H7 (cell line): ENCODE measurements around the gene GPR132. TPM values are rescaled to one million over a fixed set of nuclear protein-coding genes. Genes with fewer than 3 reads are reported as not detected.
"Not testable (repeated sequence)": the region's sequence is repeated elsewhere in the genome, so short reads cannot be mapped to it uniquely, and the experiment has no call there.

ENCODE experiments used
- DNase-seq: peaks from one replicate; pipeline ENCODE4 v3.0.0; 2012
- H3K27me3 ChIP-seq: 2 replicates; pipeline ENCODE4 v1.6.0; 2011; ENCODE audit warnings: mild to moderate bottlenecking, low read length; ENCODE audit not compliant: control insufficient read depth, insufficient read depth
- H3K36me3 ChIP-seq: replicated peaks from 2 replicates; pipeline ENCODE4 v1.5.1; 2011; ENCODE audit warnings: low read length; ENCODE audit not compliant: control insufficient read depth, insufficient read depth
- H3K4me3 ChIP-seq: 2 replicates; pipeline ENCODE4 v1.5.1; 2011; ENCODE audit warnings: low read depth, mild to moderate bottlenecking, control low read depth, low read length, moderate library complexity; ENCODE audit not compliant: insufficient read depth
- total RNA-seq: library from RNA; depleted of rRNA; stranded (reverse); fragments of >200 nt; shearing (Covaris generic); gene quantifications from 2 replicates; pipeline ENCODE4 v1.2.3, GENCODE V29; 2014

Gene GPR132
- total RNA-seq, 1 experiment from 2014 or later: not detected

DNA sequence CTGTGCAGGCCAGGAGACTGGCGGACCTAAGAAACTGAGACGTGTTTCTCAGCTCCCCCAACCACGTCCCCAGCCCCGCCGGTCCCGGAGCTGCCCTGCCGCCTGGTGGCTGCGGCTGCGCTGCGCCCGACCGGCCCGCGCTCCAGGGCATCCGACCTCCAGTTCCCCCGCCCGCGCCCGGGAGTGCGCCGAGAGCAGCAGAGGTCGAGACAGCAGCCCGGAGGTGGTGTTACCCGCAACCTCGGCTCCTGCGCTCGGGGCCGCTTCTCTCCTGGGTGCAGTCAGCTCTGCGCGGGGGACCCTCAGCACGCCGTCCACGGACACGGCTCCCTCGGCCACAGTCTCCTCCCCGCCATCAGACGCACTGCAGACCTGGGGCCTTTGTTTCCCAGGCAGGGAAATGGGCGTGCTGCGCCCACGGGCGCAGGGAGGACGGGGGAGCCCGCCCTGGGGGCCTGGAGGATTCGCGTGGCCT lies 21.6 kb upstream of the GPR132 start:
- H3K36me3 ChIP-seq: no peaks in the 10 kb centered on the region
- H3K27me3 ChIP-seq: peaks cover 26% of the 10 kb centered on the region
- peak; percentile 96 for DNase-seq
- peak overlapping the region; percentile 53 for H3K4me3 ChIP-seq

DNA sequence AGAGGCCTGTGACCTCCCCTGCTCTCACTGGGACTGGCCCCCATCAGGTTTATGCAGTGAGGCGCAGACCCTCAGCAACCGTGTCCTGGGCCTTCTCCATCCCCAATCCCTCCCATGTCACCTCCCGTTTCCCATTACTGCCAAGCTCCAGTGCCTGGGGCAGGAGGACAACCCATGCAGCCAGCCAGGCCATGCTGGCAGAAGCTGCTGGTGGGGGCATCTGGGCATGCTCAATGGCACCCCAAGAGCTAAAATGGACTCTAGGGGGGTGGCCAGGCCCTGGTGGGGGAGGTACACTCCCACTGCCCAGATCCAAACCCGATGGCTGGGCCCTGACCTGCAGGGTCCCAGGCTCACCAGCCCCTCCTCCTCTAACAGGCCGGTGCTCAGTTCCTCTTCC lies 20.5 kb upstream of the GPR132 start:
- peak; percentile 46 for DNase-seq

DNA sequence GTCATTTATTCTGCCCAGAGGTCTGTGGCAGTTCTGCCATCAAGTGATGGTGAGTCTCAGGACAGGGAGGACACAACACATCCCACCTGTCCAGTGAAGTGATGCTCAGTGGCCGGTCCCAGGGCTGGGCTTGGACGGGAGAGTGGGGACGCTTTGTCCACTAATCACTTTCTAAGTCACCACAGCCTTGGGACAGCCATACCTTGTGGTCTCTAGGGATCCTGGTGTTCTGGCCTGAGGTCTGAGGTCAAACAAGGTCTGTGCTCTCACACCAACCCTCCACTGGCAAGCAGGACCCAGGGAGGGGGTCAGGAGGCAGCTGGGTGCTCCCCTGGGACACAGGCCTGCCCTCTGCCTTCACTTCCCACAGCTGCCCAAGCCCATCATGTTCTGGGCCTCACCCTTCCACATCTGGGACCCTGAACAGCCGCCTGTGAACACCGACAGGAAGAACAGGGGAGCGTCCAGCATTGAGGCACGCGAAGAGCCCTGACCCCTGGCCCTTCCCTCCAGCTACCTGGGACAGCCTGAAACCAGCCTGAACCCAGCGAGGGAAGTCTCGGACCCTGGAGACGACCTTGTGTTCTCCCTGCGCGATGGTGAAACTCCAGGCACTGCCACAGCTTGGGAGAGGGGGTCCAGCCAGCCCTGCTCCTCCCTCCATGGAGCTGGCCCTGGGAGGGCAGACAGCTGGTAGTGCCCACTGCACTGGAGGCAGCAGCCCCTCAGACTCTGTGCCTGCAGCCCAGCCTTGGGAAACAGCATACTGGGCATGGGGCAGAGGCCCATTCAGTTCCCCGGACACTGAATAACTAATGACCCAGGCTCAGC lies 19.7 kb upstream of the GPR132 start:
- Histone ChIP-seq H3K36me3 (no peaks in the 10 kb centered on the region), H3K4me3 (no peak overlapping the region), H3K27me3 (peaks cover 26% of the 10 kb centered on the region)
- no peak for DNase-seq

More for the DNA sequence above, 20.5 kb upstream of the GPR132 start:
- Histone ChIP-seq H3K4me3 (no peak overlapping the region), H3K36me3 (no peaks in the 10 kb centered on the region), H3K27me3 (peaks cover 26% of the 10 kb centered on the region)

DNA sequence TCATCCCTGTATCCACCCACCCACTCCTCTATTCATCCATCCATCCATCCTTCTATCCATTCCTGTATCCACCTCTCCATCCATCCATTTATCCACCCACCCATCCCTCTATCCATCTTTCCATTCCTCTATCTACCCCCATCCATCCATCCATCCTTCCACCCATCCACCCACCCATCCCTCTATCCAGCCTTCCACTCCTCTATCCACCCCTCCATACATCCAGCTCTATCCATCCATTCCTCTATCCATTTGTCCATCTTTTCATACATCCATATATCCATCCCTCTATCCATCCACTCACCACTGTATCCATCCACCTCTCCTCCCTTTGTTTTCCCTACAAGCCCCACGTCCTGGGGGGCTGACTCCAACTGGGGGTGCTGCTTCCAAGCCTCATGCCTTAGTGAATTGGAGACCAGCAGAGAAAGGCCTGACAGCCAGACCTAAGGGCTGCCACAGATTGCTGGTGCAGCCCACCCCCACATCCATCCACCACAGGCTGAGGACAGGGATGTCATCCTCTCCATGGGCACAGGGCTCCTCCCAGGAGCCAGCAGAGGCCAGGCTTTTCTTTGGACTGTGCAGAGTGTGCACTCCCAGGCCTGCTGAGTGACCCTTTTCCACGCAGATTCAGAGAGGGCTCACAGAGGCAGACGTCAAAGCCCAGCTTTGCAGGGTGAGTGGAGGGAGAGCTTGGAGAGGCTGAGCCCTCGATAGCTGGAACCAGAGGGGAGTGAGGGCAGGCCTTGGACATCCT lies 18.9 kb upstream of the GPR132 start:
- DNase-seq: no peak
- peaks cover 26% of the 10 kb centered on the region for H3K27me3 ChIP-seq
- no peak overlapping the region for H3K4me3 ChIP-seq
- H3K36me3 ChIP-seq: no peaks in the 10 kb centered on the region

DNA sequence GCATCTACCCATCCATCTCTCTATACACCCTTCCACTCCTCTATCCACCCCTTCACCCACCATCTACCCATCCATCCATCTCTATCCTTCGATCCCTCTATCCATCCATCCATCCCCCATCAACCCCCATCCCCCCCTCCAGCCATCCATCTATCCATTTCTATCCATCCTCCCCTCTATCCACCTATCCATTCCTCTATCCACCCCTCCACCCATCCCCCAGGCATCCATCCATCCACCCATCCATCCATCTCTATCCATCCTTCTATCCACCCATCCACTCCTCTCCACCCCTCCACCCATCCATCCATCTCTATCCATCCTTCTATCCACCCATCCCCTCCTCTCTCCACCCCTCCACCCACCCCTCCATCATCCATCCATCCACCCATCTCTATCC lies 17.5 kb upstream of the GPR132 start:
- H3K27me3 ChIP-seq: peaks cover 12% of the 10 kb centered on the region
- no peaks in the 10 kb centered on the region for H3K36me3 ChIP-seq
- H3K4me3 ChIP-seq: no peak overlapping the region
- no peak for DNase-seq

DNA sequence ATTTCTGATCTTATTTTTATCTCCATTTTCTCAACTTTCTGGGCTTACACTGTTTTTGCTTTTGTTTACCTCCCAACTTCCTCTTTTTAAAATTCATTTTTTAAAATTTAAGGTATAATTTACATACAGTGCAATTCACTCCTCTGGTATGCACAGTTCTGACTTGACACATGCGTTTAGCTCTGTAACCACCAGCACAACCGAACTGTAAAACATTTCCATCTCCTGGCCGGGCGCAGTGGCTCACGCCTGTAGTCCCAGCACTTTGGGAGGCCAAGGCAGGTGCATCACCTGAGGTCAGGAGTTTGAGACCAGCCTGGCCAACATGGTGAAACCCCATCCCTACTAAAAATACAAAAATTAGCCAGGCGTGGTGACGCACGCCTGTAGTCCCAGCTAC lies 16.2 kb upstream of the GPR132 start:
- H3K36me3 ChIP-seq, H3K4me3 ChIP-seq, DNase-seq, H3K27me3 ChIP-seq: not testable (repeated sequence)

DNA sequence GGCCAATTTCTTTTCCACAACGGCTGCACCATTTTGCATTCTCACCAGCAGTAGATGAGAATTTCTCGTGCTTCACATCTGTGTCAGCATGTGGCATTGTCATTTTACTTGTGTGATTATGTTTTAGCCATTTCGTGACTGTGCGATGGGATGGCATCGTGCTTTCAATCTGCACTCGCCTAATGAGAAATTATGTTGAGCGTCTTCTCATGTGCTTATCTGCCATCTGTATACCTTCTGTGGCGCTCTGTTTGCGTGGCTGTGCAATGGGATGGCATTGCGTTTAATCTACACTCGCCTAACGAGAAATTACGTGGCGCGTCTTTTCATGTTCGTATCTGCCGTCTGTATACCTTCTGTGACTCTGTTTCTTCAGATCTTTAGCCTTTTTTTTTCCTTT lies 14.9 kb upstream of the GPR132 start:
- Histone ChIP-seq H3K27me3 (no peaks in the 10 kb centered on the region), H3K36me3 (no peaks in the 10 kb centered on the region), H3K4me3 (no peak overlapping the region)
- DNase-seq: no peak

DNA sequence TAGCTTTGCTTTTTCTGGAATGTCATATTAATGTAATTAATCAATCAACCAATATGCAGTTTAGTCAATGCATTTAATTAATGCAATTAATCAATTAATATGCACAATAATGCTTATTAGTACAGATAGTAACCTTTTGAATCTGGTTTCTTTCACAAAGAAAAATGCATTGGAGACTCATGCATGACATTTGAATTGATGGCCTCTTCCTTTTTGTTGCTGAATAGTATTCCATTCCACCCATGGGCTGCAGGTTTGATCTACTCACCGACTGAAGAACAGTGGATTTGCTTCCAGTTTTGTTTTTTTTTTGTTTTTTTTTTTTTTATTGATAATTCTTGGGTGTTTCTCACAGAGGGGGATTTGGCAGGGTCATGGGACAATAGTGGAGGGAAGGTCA lies 13.1 kb upstream of the GPR132 start:
- Histone ChIP-seq H3K36me3 (no peaks in the 10 kb centered on the region), H3K27me3 (no peaks in the 10 kb centered on the region), H3K4me3 (no peak overlapping the region)
- DNase-seq: no peak

DNA sequence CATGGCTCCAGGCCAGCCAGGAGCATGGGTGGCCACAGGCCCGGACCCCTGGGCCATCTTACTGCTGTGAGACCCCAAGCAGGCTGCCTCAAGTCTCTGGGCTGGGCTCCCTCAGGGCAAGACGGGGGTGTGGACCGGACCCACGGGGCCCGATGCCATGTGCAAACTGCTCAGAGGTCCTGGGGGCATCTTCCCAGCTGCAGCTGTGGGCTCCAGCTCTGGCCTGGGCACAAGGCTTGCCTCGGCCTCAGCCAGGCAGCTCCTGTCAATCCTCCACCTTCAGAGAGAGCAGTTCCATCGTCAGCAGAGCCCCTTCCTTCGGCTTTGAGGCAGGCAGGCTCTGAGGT lies 12.4 kb upstream of the GPR132 start:
- Histone ChIP-seq H3K4me3 (no peak overlapping the region), H3K27me3 (no peaks in the 10 kb centered on the region), H3K36me3 (no peaks in the 10 kb centered on the region)
- peak; percentile 40 for DNase-seq

DNA sequence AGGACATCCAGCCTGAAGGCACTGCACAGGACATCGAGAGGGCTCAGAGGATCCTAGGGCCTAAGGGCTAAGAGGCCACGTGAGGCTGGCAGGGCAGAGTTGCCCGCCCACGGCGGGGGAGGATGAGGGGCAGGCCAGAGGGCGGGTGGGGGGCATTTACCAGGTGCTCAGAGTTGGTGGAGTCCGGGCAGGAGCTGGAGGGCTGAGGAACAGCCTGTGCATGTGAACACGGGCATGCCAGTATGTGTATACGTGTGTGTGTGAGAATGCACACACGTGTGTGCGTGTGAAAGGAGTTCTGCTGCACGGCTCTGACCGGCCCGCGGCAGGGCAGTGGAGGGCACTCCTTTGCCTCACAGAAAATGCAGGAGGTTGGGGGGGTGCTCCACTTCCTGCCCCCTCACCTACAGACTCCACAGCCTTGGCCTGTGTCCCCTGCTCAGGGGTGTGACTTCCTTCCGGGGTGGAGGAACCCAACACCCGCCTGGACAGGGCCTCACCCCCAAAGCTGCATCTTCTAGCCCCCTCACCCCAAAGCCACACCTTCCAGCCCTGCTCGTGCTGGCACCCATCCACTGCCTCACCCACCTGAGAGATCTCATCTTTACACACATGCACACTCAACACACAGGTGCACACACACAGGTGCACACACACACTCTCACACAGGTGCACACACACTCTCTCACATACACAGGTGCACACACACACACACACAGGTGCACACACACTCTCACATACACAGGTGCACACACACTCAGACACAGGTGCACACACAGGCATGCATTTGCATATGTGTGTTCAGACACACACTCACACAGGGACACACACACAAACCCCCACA lies 11.8 kb upstream of the GPR132 start:
- Histone ChIP-seq H3K36me3 (no peaks in the 10 kb centered on the region), H3K27me3 (no peaks in the 10 kb centered on the region), H3K4me3 (no peak overlapping the region)
- DNase-seq: peak; percentile 53

DNA sequence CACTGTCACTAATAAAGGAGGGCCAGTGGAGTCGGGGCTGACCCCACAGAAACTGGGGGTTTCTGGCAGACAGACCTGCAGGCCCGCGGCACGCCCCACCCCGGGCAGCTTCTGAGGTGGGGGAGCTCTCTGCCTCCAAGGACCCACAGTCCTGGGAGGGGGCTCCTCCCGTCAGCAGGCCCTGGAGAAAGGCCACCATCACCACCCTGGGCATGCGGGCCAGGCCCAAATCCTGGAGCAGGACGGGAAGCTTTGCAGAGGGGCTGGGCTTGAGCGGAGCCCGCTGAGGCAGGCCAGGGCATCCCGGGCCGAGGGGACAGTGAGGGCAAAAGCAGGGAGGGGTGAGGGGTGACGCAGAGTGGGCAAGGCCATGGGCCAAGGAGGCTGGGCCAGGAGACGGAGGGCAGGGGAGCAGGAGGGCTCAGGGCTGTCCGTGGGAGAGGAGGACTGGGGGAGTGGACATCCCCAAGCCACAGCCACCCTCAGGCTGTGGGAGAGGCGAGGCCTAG lies 11.1 kb upstream of the GPR132 start:
- Histone ChIP-seq H3K27me3 (no peaks in the 10 kb centered on the region), H3K36me3 (no peaks in the 10 kb centered on the region), H3K4me3 (no peak overlapping the region)
- DNase-seq: peak; percentile 59

DNA sequence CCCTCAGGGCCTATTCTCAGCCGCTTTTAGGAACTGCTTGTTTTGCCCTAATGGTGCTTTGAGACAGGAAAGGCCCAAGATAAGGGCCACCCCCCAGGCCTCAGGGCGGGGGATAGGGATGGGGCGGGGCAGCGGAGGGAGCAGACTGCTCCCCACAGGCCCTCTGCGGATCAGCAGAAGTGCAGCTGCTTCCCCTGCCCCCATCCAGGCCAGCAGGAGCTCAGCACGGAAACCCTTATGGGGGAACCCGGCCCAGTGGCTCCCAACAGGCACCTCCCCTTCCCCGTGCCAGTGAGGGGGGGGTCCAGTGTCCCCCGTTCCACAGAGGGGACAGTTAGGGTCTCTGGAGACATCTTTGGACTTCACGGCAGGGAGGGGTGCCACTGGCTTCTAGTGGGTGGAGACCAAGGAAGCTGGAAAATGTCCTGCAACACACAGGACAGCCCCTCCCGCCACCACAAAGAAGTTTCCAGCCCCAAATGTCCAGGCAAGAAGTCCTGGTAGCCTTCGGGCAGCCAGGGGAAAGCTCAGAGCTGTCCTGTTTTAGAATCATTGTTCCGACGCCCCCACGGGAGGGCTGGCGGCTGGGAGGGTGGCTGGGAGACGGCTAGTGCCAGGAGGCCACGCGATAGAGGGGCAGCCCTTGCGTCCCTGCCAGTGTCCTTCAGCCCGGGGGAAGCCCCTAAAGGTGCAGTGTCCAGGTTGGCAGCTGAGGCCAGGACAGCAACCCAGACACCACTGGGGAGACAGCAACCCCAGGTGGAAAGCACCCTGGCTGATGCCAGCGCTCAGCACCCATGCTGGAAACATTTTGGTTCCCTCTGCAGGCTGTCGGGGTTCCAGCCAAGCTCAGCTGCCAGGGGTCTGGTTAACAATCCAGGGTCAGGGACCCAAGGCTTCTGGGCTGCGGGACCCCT lies 10.4 kb upstream of the GPR132 start:
- H3K4me3 ChIP-seq: no peak overlapping the region
- DNase-seq: peak; percentile 83
- H3K27me3 ChIP-seq: no peaks in the 10 kb centered on the region
- H3K36me3 ChIP-seq: no peaks in the 10 kb centered on the region

DNA sequence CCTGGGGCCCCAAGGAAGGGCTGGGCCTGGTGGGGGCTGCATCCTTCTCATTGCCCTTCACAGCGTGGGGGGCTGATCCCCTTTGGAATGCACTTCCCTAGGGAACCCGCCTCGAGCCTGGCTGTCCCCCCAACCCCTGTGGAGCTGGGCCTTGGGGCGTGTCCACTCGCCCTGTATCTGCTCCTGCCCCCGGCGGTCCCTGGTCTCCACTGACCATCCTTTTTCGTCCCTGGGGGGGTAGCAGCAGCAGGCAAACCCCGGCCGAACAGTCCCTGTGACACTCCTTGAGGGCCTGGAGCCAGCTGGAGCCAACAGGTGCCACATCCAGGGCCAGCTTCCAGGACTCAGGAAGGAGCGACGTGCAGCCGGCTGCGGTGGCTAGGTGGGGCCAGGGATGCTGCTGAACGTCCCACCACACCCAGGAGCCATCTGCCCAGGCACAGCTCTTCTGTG lies 9.4 kb upstream of the GPR132 start:
- Histone ChIP-seq H3K36me3 (no peaks in the 10 kb centered on the region), H3K27me3 (no peaks in the 10 kb centered on the region), H3K4me3 (no peak overlapping the region)
- peak; percentile 76 for DNase-seq
